ENCODE results near the gene SLC24A3.

DNA sequence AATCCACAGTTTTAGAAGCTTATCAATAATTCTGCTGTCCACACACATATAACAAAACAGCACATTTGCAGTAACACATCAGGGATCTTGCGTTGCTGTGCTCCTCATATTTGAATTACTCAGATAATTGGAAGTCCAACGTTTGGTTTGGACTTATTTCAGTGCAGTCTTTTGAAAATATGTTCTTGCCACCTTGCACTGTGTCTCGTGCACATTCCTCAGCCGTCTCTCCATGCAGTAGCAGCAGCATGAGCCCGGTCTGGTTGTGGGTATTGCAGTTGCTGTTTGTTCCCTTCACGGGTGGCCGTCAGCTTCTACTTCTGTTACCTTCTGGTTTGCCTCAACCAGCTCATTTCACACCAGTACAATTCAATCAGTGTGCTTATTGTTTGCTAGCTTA, 215.5 kb downstream of the SLC24A3 start:
- no peak for TF ChIP-seq EZH2 (IDR thresholded peaks at IDR 0.05; ENCODE audit: borderline replicate concordance, low read depth, low read length, poor library complexity, severe bottlenecking)
- TF ChIP-seq, protein P1, sequence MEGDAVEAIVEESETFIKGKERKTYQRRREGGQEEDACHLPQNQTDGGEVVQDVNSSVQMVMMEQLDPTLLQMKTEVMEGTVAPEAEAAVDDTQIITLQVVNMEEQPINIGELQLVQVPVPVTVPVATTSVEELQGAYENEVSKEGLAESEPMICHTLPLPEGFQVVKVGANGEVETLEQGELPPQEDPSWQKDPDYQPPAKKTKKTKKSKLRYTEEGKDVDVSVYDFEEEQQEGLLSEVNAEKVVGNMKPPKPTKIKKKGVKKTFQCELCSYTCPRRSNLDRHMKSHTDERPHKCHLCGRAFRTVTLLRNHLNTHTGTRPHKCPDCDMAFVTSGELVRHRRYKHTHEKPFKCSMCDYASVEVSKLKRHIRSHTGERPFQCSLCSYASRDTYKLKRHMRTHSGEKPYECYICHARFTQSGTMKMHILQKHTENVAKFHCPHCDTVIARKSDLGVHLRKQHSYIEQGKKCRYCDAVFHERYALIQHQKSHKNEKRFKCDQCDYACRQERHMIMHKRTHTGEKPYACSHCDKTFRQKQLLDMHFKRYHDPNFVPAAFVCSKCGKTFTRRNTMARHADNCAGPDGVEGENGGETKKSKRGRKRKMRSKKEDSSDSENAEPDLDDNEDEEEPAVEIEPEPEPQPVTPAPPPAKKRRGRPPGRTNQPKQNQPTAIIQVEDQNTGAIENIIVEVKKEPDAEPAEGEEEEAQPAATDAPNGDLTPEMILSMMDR (conservative IDR thresholded peaks at IDR 0.05; ENCODE audit: low read depth, low read length) = no peak
